ENCODE data around the gene MLLT6. TPM values are rescaled to one million over a fixed set of nuclear protein-coding genes. Genes with fewer than 3 reads are reported as not detected.

Gene MLLT6
- total and polyA plus RNA-seq, 2 of the 4 experiments (the other 2 are of a cell fraction): 7.2 to 21.2 TPM

- dilution Hi-C loops (cut with HindIII; ENCODE audit: low sequenced_read_pairs, unreplicated experiment) (no loop called here), in situ Hi-C loops (cut with MboI; ENCODE audit: low sequenced_read_pairs) (no loop called here), intact Hi-C loops (cut with micrococcal nuclease) (no loop called here)
- Histone ChIP-seq H3K4me2 (ENCODE audit: low read depth, low read length) (no peak overlapping the region), H3K27me3 (ENCODE audit: control insufficient read depth, insufficient read depth, low read length) (peaks cover 7% of the 10 kb centered on the region), H4K8ac (ENCODE audit: low read depth in 2 of 2, low read length in 2 of 2) (no peak overlapping the region), H3K56ac (ENCODE audit: extremely low read depth, insufficient read depth, low read length) (no peak overlapping the region), H2AK9ac (replicated peaks; ENCODE audit: low read depth, low read length, poor library complexity) (peak overlapping the region; percentile 70), H3K4me1 (ENCODE audit: control insufficient read depth, insufficient read depth, low read length) (no peaks in the 10 kb centered on the region), H3K9ac (ENCODE audit: low read depth, low read length) (no peak overlapping the region), H3K4me3 (ENCODE audit: insufficient read depth, low read depth, low read length) (no peak overlapping the region), H3K9me1 (ENCODE audit: insufficient read depth, low read length) (no peaks in the 10 kb centered on the region), H2BK15ac (ENCODE audit: low read depth, low read length) (no peak overlapping the region), H3K23ac (ENCODE audit: low read depth, low read length) (no peak overlapping the region; the same call in 1 of the 2 replicates), H2BK20ac (ENCODE audit: low read depth, low read length) (no peak overlapping the region), H3K27ac (ENCODE audit: insufficient read depth, low read length) (no peak overlapping the region), H3K36me3 (ENCODE audit: control insufficient read depth, insufficient read depth, low read length) (no peaks in the 10 kb centered on the region), H2BK120ac (ENCODE audit: low read depth, low read length) (no peak overlapping the region), H2AFZ (replicated peaks; ENCODE audit: low read length, poor library complexity) (peak overlapping the region; percentile 1), H2AK5ac (ENCODE audit: low read depth, low read length) (no peak overlapping the region), H3K79me1 (ENCODE audit: low read depth in 1 of 2, low read length in 2 of 2) (no peaks in the 10 kb centered on the region), H3K14ac (replicated peaks; ENCODE audit: low read depth, low read length) (no peak overlapping the region), H3K18ac (ENCODE audit: low read depth, low read length) (no peak overlapping the region), H4K5ac (ENCODE audit: low read depth, low read length) (no peak overlapping the region), H3K9me3 (ENCODE audit: control insufficient read depth, insufficient read depth, low read length) (no peaks in the 10 kb centered on the region), H4K91ac (ENCODE audit: insufficient read depth, low read depth, low read length) (no peak overlapping the region), H3K4ac (ENCODE audit: low read depth, low read length) (no peak overlapping the region), H2BK5ac (ENCODE audit: low read depth, low read length, poor library complexity, severe bottlenecking) (no peak overlapping the region), H4K20me1 (ENCODE audit: insufficient read depth, low read length) (no peaks in the 10 kb centered on the region)
- ChIA-PET CTCF (no interaction called here), POLR2A (ENCODE audit: unreplicated experiment) (no interaction called here)
- DNase-seq (peak; percentile 72), ATAC-seq (ENCODE audit: low read depth) (peak; percentile 66)
- WGBS, 2 experiments (ENCODE audit: extremely low coverage in 2 of 2, insufficient read length in 1 of 2): 66% methylated on average over 5 of the region's 5 CpGs; no CpG with 5 or more reads in 1 of the 2 experiments
- BruUV-seq (replicated peaks): no TSS peak
- TF ChIP-seq MAZ (IDR thresholded peaks at IDR 0.05; ENCODE audit: borderline replicate concordance, low read depth, low read length) (no peak), SMC3 (IDR thresholded peaks at IDR 0.05; ENCODE audit: low read depth, low read length) (no peak), USF2 (IDR thresholded peaks at IDR 0.05; ENCODE audit: low read depth, low read length) (no peak), BHLHE40 (IDR thresholded peaks at IDR 0.05; ENCODE audit: low read depth, low read length) (no peak), CTCF (conservative IDR thresholded peaks at IDR 0.05; ENCODE audit: low read depth, low read length) (no peak), MXI1 (IDR thresholded peaks at IDR 0.05; ENCODE audit: borderline replicate concordance, low read depth, low read length) (no peak)
These were observed 17.8 kb upstream of the MLLT6 start for GRCh38 chr17:38687286-38687685.
